NCI-H345 (cell line): ENCODE measurements around the gene TBC1D1.
A peak's percentile ranks its signal among the peaks of the same experiment; 100 is the strongest.

Source experiments
- DNase-seq: peaks from one replicate; lab custom pipeline; 2025; lab: John Stamatoyannopoulos, UW

The TBC1D1 gene

GRCh38 chr4:38125816-38126215 lies 234.9 kb downstream of the TBC1D1 start:
- DNase-seq = no peak

- DNase-seq = peak; percentile 66
Measured at GRCh38 chr4:38128478-38129459, 237.9 kb downstream of the TBC1D1 start.

GRCh38 chr4:38129460-38130227 lies 238.8 kb downstream of the TBC1D1 start:
- DNase-seq = no peak

- DNase-seq = no peak
Measured at GRCh38 chr4:38130884-38131283, 240.0 kb downstream of the TBC1D1 start.

GRCh38 chr4:38131371-38132091 lies 240.6 kb downstream of the TBC1D1 start:
- DNase-seq = no peak

GRCh38 chr4:38132107-38132673 lies 241.3 kb downstream of the TBC1D1 start:
- DNase-seq = no peak

GRCh38 chr4:38132843-38133662 lies 242.2 kb downstream of the TBC1D1 start:
- DNase-seq = no peak

GRCh38 chr4:38133711-38134480 lies 243.0 kb downstream of the TBC1D1 start:
- DNase-seq = no peak

- DNase-seq = no peak
Measured at GRCh38 chr4:38135201-38135600, 244.3 kb downstream of the TBC1D1 start.

- no peak for DNase-seq
Measured at GRCh38 chr4:38136604-38137003, 245.7 kb downstream of the TBC1D1 start.

GRCh38 chr4:38137080-38137479 lies 246.2 kb downstream of the TBC1D1 start:
- no peak for DNase-seq

- DNase-seq = no peak
Measured at GRCh38 chr4:38138363-38138762, 247.5 kb downstream of the TBC1D1 start.

GRCh38 chr4:38139187-38139586 lies 248.3 kb downstream of the TBC1D1 start:
- no peak for DNase-seq

- DNase-seq = no peak
Measured at GRCh38 chr4:38140643-38141203, 249.8 kb downstream of the TBC1D1 start.

GRCh38 chr4:38141808-38142500 lies 251.1 kb downstream of the TBC1D1 start:
- DNase-seq = no peak

- DNase-seq = no peak
Measured at GRCh38 chr4:38144031-38144430, 253.1 kb downstream of the TBC1D1 start.

- DNase-seq = no peak
Measured at GRCh38 chr4:38145033-38145678, 254.3 kb downstream of the TBC1D1 start.

- no peak for DNase-seq
Measured at GRCh38 chr4:38145741-38146140, 254.9 kb downstream of the TBC1D1 start.

GRCh38 chr4:38146383-38146782 lies 255.5 kb downstream of the TBC1D1 start:
- no peak for DNase-seq
